Activated CD4-positive, alpha-beta T cell treated with anti-CD3 and anti-CD28 coated beads, Interleukin-2, amount 10 ng/mL, durations not matched to agents 24 days and 14 days (primary cell): ENCODE results near the gene CDH24. TPM values are rescaled to one million over a fixed set of nuclear protein-coding genes. Genes with fewer than 3 reads are reported as not detected.

Experiments
- DNase-seq: peaks from one replicate; pipeline ENCODE4 v3.0.0; 2022
- H3K27ac Mint-ChIP-seq: one replicate; pipeline ENCODE4 v1.8.0; 2022; ENCODE audit warnings: mild to moderate bottlenecking, mixed read lengths
- H3K27me3 Mint-ChIP-seq: one replicate; pipeline ENCODE4 v1.8.0; 2022; ENCODE audit warnings: mixed read lengths
- H3K36me3 Mint-ChIP-seq: one replicate; pipeline ENCODE4 v1.8.0; 2022; ENCODE audit warnings: low read depth, mild to moderate bottlenecking, mixed read lengths
- H3K4me1 Mint-ChIP-seq: one replicate; pipeline ENCODE4 v1.8.0; 2021; ENCODE audit warnings: mixed read lengths
- H3K4me3 Mint-ChIP-seq: one replicate; pipeline ENCODE4 v1.8.0; 2022; ENCODE audit warnings: mild to moderate bottlenecking, moderate library complexity, mixed read lengths
- H3K9me3 Mint-ChIP-seq: one replicate; pipeline ENCODE4 v1.8.0; 2021; ENCODE audit warnings: mixed read lengths
- intact Hi-C: fragments of 100-400 bp; cut with micrococcal nuclease; formaldehyde crosslinking; loops from one replicate; pipeline ENCODE4 v1.15.1; 2023
- total RNA-seq: library from RNA; stranded (reverse); gene quantifications from 2 replicates; pipeline ENCODE4 v1.2.3, GENCODE V29; 2022

CDH24 gene
- total RNA-seq, 1 donor from 2014 or later = 1.6 TPM

DNA sequence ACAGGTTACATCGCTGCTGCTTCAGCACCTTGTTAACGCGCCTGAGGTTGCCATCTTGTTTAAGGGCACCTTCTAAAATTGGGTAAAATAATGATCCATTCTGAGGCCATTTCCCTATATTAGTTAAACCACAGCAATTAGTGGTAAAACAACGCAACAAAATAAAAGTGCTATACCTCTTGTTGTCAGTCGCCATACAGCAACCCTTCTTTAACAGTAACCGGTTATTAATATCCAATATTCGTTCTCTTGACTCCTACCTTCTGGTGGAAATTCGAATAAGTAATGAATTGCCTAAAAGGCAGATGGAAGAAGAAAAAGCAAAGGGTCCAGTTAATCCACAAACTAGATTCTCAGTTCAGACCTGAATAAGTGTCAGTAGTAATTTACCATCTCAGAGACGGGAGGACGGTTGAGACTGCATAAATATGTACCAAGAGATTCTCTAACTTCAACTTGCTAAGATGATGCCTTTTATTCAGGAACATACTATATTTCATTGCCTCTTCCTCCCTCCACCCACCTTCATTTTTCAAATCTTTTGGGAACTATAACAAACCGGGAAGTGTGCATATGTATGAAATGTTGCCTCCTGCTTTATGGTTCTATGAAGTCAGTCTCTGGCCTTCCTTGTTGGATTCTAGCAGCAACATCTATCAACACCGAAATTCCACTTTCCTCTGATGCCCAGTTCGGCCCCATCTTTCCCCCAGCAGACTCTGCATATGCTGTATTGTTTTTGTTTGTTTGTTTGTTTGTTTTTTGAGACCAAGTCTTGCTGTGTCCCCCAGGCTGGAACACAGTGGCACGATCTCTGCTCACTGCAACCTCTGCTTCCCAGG, 21.8 kb downstream of the CDH24 start:
- Mint-ChIP-seq H3K4me1 (peaks cover 24% of the 10 kb centered on the region), H3K4me3 (peak overlapping the region; percentile 81), H3K9me3 (no peaks in the 10 kb centered on the region), H3K27ac (peak overlapping the region; percentile 88), H3K27me3 (no peaks in the 10 kb centered on the region), H3K36me3 (peaks cover 28% of the 10 kb centered on the region)
- no peak for DNase-seq
- intact Hi-C loops = loop anchor here (1.0 to 2.0 kb wide), 4 partner anchors 21 to 107 kb away; partner anchors contain the start of genes ACIN1, C14orf119, CDH24 and PRMT5

DNA sequence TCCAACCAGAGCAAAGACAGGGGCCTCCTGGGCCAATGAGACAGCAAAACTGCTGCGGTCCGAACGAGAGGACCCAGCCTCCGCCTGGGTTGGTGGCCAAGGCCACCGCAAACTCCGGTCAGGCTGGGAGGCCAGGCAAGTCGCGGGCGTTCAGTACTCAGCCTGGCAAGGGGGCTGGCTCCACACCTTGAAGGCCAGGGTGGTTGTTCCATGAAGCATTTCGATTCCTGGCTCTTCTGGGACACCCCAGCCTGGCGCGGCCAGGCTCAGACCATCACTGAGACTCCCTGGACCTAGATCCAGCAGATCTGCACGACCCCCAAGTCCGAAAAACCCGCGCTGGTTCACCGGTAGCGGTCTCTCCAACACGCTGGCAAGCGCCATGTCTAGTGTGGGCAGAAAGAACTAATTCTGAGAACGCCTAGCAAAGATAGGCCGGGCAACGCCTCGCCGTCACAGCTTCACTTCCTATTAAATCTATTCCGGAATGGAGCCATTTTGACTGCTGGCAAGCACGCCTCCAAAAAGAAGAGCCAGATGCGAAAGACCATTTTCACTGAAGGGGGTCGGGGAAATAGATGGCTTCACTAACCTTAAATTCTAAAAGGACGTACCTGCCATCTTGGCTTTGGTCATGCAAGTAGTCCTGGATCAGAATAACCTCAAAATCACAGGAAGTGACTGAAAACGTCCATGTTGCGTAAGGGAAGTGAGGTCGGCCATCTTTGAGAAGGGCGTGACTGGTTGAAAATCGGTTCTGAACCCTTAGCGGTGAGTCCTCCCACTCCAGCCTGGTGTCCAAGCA, 22.6 kb downstream of the CDH24 start, which contains the start of gene PSMB5:
Gene PSMB5, minus strand, starts transcription at position 403 of the 805 bp plus-strand sequence. Its CDS starts 19 bp downstream, at position 384.
- peak within 1 kb of the TSS; percentile 81 for H3K4me3 Mint-ChIP-seq
- no peaks in the 10 kb centered on the region for H3K27me3 Mint-ChIP-seq
- H3K27ac Mint-ChIP-seq = peak within 1 kb of the TSS; percentile 88
- H3K4me1 Mint-ChIP-seq = peaks cover 24% of the 10 kb centered on the region
- intact Hi-C loops = loop anchor here (1.0 to 2.0 kb wide), 4 partner anchors 22 to 106 kb away; partner anchors contain the start of genes ACIN1, C14orf119, CDH24 and PRMT5
- H3K36me3 Mint-ChIP-seq = peaks cover 30% of the 10 kb centered on the region
- no peaks in the 10 kb centered on the region for H3K9me3 Mint-ChIP-seq
- DNase-seq = peak; percentile 96

DNA sequence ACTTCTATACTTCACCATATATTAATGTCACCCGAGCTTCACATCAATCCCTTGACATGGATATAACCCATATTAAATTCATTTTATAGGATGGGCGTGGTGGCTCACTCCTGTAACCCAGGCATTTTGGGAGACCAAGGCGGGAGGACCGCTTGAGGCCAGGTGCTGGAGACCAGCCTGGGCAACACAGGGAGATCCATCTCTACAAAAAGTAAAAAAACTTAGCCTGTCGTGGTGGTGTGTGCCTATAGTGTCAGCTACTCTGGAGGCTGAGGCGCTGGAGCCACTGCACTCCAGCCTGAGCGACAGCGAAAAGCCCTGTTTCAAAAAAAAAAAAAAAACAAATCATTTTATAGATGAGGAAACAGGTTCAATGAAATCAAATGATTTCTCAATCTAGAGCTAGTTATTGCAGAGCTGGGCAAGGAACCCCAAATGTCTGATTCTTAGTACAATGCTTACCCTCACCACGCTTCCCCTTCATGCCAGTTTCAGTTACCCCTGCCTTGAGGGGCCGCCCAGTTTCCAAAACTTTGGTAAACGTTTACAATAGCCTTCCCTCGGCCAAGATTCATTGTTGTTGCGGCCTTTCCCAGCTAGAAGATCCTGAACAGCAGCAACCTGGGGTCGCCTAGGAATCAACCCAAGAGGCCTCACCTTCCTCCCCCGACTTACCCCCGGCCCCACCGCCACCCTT, 23.4 kb downstream of the CDH24 start:
- no peaks in the 10 kb centered on the region for H3K27me3 Mint-ChIP-seq

DNA sequence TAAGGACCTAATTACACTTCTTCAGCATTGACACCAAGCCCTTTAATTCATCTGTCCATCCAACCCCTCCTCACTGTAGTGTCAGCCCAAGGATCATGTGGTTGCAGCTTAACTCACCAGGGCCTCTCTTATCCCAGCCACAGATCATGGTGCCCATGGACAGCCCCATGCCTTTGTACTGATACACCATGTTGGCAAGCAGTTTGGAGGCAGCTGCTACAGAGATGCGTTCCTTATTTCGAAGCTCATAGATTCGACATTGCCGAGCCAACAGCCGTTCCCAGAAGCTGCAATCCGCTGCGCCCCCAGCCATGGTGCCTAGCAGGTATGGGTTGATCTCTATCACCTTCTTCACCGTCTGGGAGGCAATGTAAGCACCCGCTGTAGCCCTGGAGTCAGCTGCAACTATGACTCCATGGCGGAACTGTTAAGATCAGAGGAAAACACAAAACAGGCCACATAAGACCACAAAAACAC, 24.0 kb downstream of the CDH24 start:
- Mint-ChIP-seq H3K36me3 (peaks cover 40% of the 10 kb centered on the region), H3K4me3 (peak overlapping the region; percentile 81), H3K9me3 (no peaks in the 10 kb centered on the region), H3K27ac (peak overlapping the region; percentile 88), H3K4me1 (peaks cover 35% of the 10 kb centered on the region), H3K27me3 (no peaks in the 10 kb centered on the region)
- intact Hi-C loops = no loop called here
- DNase-seq = peak; percentile 64

More for the DNA sequence above, 23.4 kb downstream of the CDH24 start:
- Mint-ChIP-seq H3K4me1 (peaks cover 30% of the 10 kb centered on the region), H3K27ac (peak overlapping the region; percentile 88), H3K9me3 (no peaks in the 10 kb centered on the region), H3K36me3 (peaks cover 36% of the 10 kb centered on the region), H3K4me3 (peak overlapping the region; percentile 81)
- no peak for DNase-seq
- intact Hi-C loops = loop anchor here (2.0 kb wide), 2 partner anchors 23 to 105 kb away; partner anchors contain the start of genes CDH24 and PRMT5

DNA sequence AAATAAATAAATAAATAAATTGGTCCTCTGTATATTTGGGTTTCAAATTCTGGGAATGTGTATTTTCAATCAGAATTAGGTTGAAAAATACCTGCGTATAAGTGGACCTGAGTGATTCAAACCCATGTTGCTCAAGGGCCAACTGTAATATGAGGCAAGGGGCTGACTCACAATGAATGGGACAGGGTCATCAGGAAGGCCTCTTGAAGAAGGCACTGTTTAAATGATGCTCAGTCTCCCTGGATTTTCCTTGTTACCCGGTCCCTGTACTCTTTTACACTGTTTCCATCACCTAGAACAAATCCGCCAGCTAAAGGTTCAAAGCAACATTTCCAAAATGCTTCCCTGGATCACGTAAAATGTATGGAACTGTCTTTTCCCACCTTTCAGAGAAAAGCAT, 26.4 kb downstream of the CDH24 start:
- DNase-seq = no peak
- peaks cover 43% of the 10 kb centered on the region for H3K4me1 Mint-ChIP-seq
- intact Hi-C loops = no loop called here
- H3K27me3 Mint-ChIP-seq = no peaks in the 10 kb centered on the region
- peaks cover 52% of the 10 kb centered on the region for H3K36me3 Mint-ChIP-seq
- no peak overlapping the region for H3K27ac Mint-ChIP-seq
- no peaks in the 10 kb centered on the region for H3K9me3 Mint-ChIP-seq
- no peak overlapping the region for H3K4me3 Mint-ChIP-seq

DNA sequence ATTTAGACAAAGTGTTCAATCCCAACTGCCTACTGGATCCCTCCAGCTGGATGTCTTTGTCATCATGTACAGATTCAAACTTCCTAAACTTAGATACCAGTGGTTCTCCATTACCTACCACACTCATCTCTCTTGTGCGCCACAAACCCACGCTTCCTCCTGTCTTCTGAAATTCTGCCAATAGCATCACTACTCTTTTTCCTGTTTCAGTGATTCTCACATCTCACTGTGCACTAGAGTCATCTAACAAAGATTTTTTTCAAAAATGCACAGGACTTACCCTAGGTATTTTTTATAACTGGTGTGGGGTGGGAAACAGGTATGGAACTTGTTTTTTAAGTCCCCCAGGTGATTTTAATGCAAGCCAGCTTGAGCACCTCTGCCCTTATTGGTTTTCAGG, 28.5 kb downstream of the CDH24 start:
- H3K27me3 Mint-ChIP-seq = no peaks in the 10 kb centered on the region
- peak overlapping the region; percentile 41 for H3K4me3 Mint-ChIP-seq
- H3K9me3 Mint-ChIP-seq = no peaks in the 10 kb centered on the region
- peak; percentile 70 for DNase-seq
- peaks cover 65% of the 10 kb centered on the region for H3K36me3 Mint-ChIP-seq
- intact Hi-C loops = no loop called here
- peak overlapping the region; percentile 14 for H3K27ac Mint-ChIP-seq
- peaks cover 52% of the 10 kb centered on the region for H3K4me1 Mint-ChIP-seq

DNA sequence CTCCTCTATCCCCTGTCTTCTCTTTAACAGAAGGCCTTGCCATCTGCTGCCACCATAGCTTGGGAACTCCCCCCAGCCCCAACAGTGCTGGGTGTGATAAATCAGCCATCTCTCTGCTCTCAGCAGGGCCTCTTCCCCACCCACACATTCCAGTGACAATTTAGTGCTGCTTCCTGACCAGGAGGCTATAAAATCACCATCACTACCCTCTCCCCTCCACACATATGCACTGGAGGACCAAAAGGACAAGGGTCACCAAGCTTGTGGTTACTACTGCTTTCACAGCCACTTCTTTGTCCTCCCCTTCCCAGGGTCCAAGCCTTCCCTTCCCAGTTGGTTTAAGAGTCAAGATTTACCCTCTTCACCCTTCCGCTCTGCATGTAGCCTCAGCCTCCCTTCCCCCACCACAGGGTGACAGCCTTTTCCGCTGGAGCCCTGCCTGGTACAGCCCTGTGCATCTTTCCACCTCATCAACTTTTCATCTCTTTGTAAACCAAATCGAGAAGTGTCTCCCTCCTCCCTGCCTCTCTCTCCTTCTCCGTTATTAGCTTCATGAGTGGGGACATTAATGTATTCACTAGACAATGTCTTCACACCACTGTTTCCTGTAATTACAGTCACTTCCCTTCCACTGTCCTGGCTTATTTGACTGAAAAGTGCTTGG, 32.0 kb downstream of the CDH24 start:
- DNase-seq = no peak
- H3K9me3 Mint-ChIP-seq = no peaks in the 10 kb centered on the region
- H3K36me3 Mint-ChIP-seq = peaks cover 52% of the 10 kb centered on the region
- H3K27ac Mint-ChIP-seq = peak overlapping the region; percentile 80
- peak overlapping the region; percentile 18 for H3K4me3 Mint-ChIP-seq
- intact Hi-C loops = no loop called here
- peaks cover 56% of the 10 kb centered on the region for H3K4me1 Mint-ChIP-seq
- no peaks in the 10 kb centered on the region for H3K27me3 Mint-ChIP-seq

DNA sequence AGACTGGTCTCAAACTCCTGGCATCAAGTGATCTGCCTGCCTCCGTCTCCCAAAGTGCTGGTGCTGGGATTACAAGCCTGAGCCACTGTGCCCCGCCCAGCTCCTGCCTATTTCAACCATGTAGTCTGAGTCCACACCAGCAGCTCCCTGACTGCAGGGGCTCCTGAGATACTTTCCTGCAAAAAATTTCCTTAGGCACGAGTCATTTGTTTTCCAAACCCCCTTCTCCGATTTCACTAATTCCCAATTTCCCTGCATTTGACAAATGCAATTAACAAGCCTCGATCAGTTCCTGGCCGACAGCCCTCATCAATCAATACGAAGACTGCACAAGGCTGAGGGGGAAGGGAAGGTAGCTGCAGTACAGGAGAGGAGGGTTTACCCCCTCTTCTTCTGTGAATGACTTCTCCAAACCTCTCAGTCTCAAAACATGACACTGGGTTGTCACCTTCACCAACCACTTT, 32.7 kb downstream of the CDH24 start:
- peaks cover 52% of the 10 kb centered on the region for H3K36me3 Mint-ChIP-seq
- intact Hi-C loops = no loop called here
- H3K27ac Mint-ChIP-seq = peak overlapping the region; percentile 80
- no peak for DNase-seq
- peaks cover 56% of the 10 kb centered on the region for H3K4me1 Mint-ChIP-seq
- H3K4me3 Mint-ChIP-seq = no peak overlapping the region
- no peaks in the 10 kb centered on the region for H3K9me3 Mint-ChIP-seq
- H3K27me3 Mint-ChIP-seq = no peaks in the 10 kb centered on the region

DNA sequence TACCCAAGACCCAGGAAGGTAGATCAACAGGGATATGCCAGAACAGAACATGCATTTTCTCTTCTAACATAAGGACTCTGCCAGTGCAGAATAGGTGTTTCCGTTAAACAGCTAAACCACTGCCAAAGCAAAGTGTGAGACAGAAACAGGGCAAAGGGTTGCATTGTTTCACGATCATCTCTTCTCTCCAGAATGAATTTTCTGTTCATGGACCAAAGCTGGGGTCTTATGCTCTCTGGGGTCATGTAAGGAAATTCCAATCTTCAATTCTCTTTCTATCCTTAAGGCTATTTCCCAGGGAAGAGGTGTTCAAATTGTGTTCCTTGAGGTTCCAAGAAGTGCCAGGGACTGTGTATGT, 33.5 kb downstream of the CDH24 start:
- Mint-ChIP-seq H3K27me3 (no peaks in the 10 kb centered on the region), H3K36me3 (peaks cover 45% of the 10 kb centered on the region), H3K27ac (no peak overlapping the region), H3K9me3 (no peaks in the 10 kb centered on the region), H3K4me3 (no peak overlapping the region), H3K4me1 (peaks cover 48% of the 10 kb centered on the region)
- intact Hi-C loops = no loop called here
- DNase-seq = no peak

DNA sequence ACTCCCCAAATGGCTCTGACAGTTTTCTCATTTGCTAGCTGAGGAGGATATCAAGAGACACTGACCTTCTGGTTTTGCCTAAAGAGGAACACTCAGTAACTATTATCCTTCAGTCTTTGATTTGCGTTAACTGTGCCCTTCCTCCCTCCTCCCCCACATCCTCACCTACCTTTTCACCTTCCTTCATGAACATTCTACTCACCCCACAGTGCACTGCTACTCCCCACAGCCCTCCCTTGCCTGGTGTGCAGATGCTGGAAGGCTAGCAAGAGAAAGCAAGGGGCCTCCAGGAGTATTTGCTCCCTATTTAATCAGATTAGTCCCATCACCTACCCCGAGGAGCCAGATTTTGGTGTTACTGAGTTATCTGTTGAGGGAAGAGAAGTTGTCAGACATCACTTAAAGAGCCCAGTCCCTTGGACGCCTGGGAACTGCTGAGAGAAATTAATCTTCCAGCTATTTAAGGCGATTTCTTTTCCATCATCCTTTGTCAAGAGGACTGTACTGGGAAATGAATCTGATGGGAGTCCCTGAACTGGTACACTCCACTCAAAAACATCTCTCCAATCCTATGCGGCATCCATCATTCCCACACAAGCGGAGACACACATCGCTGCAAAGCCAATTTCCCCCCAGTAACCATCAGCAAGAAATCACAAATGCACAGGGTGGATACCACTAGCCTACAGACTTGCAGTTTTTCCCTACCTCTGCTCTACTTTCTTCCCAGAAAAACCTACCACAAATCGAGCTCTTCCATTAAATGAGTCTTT, 34.1 kb downstream of the CDH24 start:
- H3K4me3 Mint-ChIP-seq = no peak overlapping the region
- no peaks in the 10 kb centered on the region for H3K9me3 Mint-ChIP-seq
- no peak for DNase-seq
- intact Hi-C loops = no loop called here
- H3K27ac Mint-ChIP-seq = no peak overlapping the region
- peaks cover 45% of the 10 kb centered on the region for H3K4me1 Mint-ChIP-seq
- H3K36me3 Mint-ChIP-seq = peaks cover 42% of the 10 kb centered on the region
- no peaks in the 10 kb centered on the region for H3K27me3 Mint-ChIP-seq

DNA sequence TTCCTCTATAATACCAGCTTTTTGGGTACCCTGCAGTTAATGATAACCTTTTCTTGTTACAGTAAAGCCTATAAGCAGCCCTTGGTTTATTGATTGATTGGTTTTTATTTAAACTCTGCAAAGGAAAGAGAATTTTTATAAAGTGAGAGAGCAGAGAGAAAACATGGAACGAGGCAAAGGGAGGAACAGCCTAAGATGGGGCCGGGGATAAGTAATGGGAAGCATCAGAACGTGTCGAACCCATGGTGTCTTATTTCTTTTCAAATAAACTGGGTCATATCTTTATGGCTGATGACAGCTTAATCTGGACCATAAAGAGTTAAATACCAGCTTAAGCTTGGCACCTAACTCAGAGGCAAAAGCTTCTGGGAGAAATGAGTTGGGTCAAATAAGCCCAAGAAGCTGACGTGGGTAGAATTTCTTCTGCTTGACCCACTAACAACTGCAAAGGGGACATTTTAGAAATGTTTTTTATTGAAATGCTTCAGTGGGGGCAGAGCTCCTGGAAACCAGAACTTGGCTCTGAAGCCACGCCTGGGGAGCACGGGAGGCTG, 35.4 kb downstream of the CDH24 start:
- Mint-ChIP-seq H3K36me3 (peaks cover 35% of the 10 kb centered on the region), H3K4me3 (no peak overlapping the region), H3K4me1 (peaks cover 40% of the 10 kb centered on the region), H3K27ac (no peak overlapping the region), H3K9me3 (no peaks in the 10 kb centered on the region), H3K27me3 (no peaks in the 10 kb centered on the region)
- intact Hi-C loops = no loop called here
- no peak for DNase-seq

DNA sequence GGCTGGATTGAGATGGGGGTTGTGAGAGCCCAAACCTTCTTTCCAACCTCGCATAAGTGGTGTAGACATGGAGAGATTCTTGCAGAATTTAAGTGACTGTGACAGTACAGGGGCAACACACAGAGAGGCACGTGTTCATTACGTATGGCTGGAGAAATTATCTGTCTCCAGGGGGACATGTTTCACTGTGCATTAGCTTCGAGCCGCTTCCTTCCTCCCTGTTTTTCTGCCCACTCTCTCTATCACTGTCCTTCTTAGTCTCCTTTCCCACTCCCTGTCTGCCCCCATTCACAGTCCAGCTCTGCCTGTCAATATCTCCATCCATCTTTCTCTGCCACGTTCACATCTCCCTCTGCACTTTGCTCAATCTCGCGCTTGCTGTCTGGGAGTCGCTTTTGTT, 35.9 kb downstream of the CDH24 start:
- DNase-seq = no peak
- peaks cover 35% of the 10 kb centered on the region for H3K36me3 Mint-ChIP-seq
- intact Hi-C loops = no loop called here
- no peaks in the 10 kb centered on the region for H3K9me3 Mint-ChIP-seq
- peaks cover 40% of the 10 kb centered on the region for H3K4me1 Mint-ChIP-seq
- H3K4me3 Mint-ChIP-seq = peak overlapping the region; percentile 1
- no peak overlapping the region for H3K27ac Mint-ChIP-seq
- no peaks in the 10 kb centered on the region for H3K27me3 Mint-ChIP-seq
